ENCODE data around the gene JPT1.
A peak's percentile ranks its signal among the peaks of the same experiment; 100 is the strongest.
"Not testable (repeated sequence)": the region's sequence is repeated elsewhere in the genome, so short reads cannot be mapped to it uniquely, and the experiment has no call there.

Gene JPT1

GRCh38 chr17:75154195-75155106 lies at the start of gene JPT1:
JPT1 (minus strand) TSS chr17:75154512; CDS start chr17:75154397, 115 bp downstream.
- DNase-seq (ENCODE audit: low read depth in 2 of 2): peak; percentile 95 to 98

GRCh38 chr17:75199886-75200618 lies 45.7 kb upstream of the JPT1 start:
- DNase-seq (ENCODE audit: low read depth in 2 of 2): no peak

DNA sequence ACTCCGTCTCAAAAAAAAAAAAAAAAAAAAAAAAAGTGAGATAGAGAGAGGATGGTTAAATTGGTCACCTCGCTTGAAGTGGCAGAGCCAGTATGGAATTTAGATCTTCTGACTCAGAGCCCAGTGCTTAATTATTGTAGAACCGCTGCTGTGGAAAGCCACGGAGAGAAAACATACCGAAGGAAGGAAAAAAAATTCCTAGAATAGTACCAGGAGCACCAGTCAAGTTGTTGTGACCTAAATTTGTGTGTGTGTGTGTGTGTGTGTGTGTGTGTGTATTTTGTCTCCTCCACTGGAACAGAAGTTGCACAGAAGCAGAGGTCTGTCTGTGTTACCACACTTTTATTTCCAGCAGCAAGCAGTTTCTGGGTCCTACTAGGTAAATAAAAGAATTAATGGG lies 40.6 kb upstream of the JPT1 start:
- no peak for DNase-seq (ENCODE audit: low read depth in 2 of 2)

DNA sequence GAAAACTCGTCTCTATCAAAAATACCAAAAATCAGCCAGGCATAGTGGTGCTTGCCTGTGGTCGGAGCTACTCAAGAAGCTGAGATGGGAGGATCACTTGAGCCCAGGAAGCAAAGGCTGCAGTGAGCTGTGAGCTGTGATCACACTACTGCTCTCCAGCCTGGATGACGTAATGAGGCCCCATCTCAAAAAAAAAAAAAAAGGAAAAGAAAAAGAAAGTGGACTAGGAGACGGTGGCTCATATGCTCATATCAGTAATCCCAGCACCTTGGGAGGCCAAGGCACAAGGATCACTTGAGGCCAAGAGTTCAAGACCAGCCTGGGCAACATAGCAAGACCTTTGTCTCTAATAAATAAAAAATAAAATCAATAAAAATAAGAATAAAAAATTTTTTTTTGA lies 37.3 kb upstream of the JPT1 start:
- DNase-seq (ENCODE audit: low read depth in 2 of 2): no peak

DNA sequence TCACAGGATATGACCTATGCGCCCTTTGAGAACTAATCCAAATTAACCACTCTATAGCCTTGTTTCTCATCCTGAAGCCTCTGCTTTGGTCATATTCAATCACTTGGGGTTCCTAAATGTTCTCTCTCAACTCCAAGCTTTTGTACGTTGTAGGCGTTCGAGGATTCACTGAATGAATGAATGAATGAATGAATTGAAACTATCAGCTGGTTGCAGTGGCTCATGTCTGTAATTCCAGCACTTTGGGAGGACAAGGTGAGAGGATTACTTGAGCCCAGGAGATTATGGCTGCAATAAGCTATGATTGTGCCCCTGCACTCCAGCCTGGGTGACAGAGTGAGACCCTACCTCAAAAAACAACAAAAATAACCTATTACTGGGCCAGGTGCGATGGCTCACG lies 34.3 kb upstream of the JPT1 start:
- no peak for DNase-seq (ENCODE audit: low read depth in 2 of 2)

DNA sequence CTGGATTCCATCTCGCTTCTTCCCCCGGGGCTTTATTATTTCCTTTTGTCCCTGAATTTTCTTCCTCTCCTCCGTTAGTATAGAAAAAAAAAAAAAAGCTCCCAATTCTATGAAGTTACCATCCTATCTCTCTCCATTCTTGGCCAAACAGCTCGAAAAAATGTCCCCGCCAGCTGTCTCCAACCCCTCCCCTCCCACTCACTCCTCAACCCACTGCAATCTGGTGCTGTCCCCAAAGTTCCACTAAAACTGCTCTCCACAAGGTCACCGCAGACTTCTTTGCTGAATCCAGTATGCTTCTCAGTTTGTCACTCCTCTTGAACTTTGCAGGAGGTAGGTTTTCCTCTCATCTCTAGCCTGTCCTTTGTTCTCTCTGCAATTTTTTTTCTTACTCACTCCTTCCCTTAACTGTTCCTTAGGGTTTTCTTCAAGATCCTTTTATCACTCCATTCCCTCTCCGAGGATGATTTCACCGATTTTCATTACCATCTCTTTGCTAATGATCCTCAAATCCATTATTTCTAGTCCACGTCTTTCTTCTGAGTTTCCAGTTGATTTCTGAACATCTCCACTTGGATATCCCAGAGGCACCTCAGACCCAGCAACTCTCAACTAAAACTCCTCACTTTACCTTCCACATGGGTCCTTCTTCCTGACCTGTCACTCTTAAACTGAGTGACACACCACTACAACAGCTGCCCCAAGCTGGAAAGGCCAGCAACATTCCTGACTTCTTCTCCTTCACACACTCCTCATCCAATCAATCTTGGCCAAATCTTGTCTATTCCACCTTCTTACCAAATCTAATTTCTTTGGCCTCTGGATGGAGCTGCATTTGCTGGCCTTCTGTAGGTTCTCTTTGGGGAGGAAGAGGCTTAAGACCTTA lies 29.9 kb upstream of the JPT1 start:
- DNase-seq (ENCODE audit: low read depth in 2 of 2): no peak

DNA sequence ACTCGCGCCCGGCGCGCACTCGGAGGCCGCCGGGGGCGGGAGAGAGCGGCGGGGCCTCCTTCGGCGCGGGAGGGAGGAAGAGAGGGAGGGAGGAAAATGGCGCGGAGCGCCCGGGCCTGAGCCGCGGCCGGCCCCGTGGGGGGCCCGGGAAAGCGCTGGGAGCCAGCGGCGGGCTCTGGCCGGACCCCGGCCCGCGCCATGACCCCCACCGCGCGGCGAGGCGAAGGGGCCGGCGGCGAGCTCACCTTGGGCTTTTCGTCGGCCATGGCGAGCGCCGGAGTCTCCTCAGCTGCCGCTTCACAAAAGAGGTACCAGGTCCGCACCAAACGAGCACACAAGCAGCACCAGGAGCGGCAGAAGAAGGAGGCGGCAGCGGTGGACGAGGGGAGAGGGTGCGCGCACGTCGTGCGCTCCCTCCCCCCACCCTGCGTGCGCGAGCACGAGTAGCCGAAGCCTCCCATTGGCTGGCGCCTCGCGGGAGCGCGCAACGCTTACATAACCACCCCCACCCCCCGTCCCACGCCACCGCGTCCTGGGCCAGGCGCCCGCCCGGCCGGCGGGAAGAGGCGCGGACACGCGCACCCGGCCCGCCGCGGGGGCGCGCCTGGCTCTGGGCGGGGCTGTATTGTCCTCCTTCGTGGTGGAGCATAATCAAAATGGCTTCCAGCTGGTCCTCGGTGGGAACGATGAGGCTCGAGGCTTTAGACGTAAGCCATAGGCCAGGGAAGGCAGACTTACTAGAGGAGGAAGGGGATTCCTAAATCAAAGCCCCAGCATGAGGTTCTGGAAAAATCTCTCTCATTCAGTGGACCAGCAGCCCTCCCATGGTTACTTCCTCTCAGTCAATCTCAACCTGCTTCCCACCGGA lies 28.5 kb upstream of the JPT1 start, which contains the start of gene SUMO2:
SUMO2 (minus strand) TSS at position 391 of the 868 bp plus-strand sequence; CDS start at position 266, 125 bp downstream.
- peak; percentile 94 for DNase-seq (ENCODE audit: low read depth in 2 of 2)

DNA sequence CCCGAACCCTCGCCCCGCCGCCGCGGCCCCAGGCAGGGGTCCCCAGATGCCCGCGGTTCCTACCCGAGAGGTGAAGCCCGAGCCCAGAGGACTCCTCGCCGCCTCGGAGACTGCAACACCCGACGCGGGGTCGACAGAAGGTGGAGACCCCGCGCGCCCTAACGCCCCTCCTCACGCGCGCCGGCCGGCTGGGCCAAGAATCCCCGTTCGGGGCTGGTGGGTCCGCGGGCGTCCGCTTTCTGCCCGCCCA lies 27.9 kb upstream of the JPT1 start:
- DNase-seq (ENCODE audit: low read depth in 2 of 2): no peak

DNA sequence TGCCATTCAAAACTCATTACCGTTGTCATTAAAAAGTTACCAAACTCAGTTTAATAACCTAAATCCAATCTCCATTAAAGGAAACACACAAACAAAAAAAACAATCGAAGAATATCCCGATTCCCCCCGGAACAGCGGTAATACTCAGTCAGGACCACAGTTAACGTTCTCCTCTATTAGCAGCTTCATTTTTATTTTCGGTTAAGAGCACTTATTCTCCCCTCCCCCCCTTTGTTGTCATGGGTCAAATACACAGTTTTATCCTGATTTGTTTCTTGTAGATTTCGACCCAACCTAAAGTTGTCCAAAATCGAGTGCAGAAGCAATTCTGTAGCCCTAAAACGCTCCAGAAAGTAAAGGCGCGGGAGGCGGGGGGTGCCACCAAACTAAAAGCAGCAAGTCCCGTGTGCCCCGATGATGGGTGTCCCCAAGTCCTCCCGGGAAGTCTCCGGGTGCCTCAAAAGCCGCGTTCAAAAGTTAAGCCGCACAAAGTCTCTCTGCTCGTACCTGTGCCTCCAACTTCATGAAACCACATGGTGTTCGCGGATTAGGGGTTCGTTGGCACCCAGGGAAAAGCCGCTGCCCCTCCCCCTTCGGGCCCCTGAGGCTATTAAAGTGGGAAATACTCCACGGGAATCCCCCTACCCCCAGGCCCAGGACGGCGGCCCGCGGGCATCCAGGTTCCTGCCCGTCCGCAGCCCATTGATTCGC lies 27.5 kb upstream of the JPT1 start:
- DNase-seq (ENCODE audit: low read depth in 2 of 2): no peak

DNA sequence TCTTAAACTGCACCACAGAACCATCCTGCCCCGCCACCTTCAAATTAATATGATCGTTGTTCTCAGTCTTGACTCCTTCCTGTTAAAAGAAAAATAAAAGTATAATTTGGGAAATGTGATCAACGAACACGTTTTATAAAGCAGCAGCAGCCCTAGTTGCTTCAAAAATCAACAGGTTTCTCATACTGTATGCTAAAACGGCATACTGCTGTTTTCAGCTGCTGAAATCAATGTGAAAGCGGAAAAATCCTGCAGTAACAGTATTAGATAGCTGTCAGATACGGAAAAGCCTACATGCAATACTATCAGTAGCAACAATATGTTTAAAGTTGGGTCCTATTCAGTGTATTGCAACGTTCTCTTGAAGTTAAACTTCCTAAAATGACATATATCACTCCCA lies 26.8 kb upstream of the JPT1 start:
- DNase-seq (ENCODE audit: low read depth in 2 of 2): no peak

- no peak for DNase-seq (ENCODE audit: low read depth in 2 of 2)
Observed at GRCh38 chr17:75178453-75178852, 24.1 kb upstream of the JPT1 start.

- DNase-seq (ENCODE audit: low read depth in 2 of 2): no peak
Observed at GRCh38 chr17:75176625-75177024, 22.3 kb upstream of the JPT1 start.

DNA sequence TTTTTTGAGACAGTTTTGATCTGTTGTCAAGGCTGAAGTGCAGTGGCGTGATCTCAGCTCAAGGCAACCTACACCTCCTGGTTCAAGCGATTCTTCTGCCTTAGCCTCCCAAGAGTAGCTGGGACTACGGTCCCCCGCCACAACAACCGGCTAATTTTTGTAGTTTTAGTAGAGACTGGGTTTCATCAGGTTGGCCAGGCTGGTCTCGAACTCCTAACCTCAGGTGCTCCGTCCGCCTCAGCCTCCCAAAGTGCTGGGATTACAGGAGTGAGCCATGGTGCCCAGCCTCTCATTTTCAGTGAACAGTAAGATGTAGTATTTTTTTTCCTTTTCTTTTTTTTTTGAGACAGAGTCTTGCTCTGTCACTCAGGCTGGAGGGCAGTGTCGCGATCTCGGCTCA lies 20.7 kb upstream of the JPT1 start:
- DNase-seq (ENCODE audit: low read depth in 2 of 2): no peak

- no peak for DNase-seq (ENCODE audit: low read depth in 2 of 2)
Observed at GRCh38 chr17:75173526-75173925, 19.2 kb upstream of the JPT1 start.

DNA sequence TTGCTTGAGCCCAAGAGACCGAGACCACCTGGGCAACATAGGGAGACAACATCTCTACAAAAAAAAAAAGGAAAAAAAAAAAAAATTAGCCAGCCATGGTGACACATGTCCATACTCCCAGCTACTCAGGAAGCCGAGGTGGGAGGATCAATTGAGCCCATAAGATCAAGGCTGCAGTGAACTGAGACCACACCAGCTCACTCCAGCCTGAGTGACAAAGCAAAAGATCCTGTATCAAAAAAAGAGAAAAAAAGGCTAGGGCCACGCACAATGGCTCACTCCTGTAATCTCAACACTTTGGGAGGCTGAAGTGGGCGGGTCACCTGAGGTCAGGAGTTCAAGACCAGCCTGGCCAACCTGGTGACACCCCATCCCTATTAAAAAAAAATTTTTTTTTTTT lies 14.7 kb upstream of the JPT1 start:
- DNase-seq (ENCODE audit: low read depth in 2 of 2): no peak

- DNase-seq (ENCODE audit: low read depth in 2 of 2): not testable (repeated sequence)
Observed at GRCh38 chr17:75164606-75165005, 10.3 kb upstream of the JPT1 start.

- no peak for DNase-seq (ENCODE audit: low read depth in 2 of 2)
Observed at GRCh38 chr17:75163074-75163473, 8.8 kb upstream of the JPT1 start.

- DNase-seq (ENCODE audit: low read depth in 2 of 2): no peak
Observed at GRCh38 chr17:75160211-75160610, 5.9 kb upstream of the JPT1 start.

- no peak for DNase-seq (ENCODE audit: low read depth in 2 of 2)
Observed at GRCh38 chr17:75159196-75160031, 5.1 kb upstream of the JPT1 start.

- DNase-seq (ENCODE audit: low read depth in 2 of 2): not testable (repeated sequence)
Observed at GRCh38 chr17:75158480-75158879, 4.2 kb upstream of the JPT1 start.

Data from stimulated activated CD4-positive, alpha-beta T cell treated with anti-CD3 and anti-CD28 coated beads, Interleukin-12 subunit alpha, Interleukin-12 subunit beta, amount 100 ng/mL, for 24 hours (primary cell).